Loucy (cell line): ENCODE data around the gene MOK.
"Not testable (repeated sequence)": the region's sequence is repeated elsewhere in the genome, so short reads cannot be mapped to it uniquely, and the experiment has no call there.

Source experiments
- H2AFZ ChIP-seq: fragments of 200-600 bp; sonication (generic); 2 replicates; pipeline ENCODE4 v1.6.0; 2016; ENCODE audit warnings: antibody characterized with exemption, mild to moderate bottlenecking, low read length, moderate library complexity
- H3F3A ChIP-seq: fragments of 200-600 bp; 2 replicates; pipeline ENCODE4 v1.6.0; 2016; ENCODE audit warnings: antibody characterized with exemption, low read depth, mild to moderate bottlenecking
- H3K27me3 ChIP-seq: fragments of 200-600 bp; sonication (generic); 2 replicates; pipeline ENCODE4 v1.6.1; 2014; ENCODE audit warnings: low read length, mild to moderate bottlenecking; ENCODE audit not compliant: insufficient read depth, poor library complexity, severe bottlenecking
- H3K36me3 ChIP-seq: fragments of 200-600 bp; sonication (generic); 2 replicates; pipeline ENCODE4 v1.6.1; 2016; ENCODE audit warnings: low read length; ENCODE audit not compliant: insufficient read depth
- H3K4me1 ChIP-seq: fragments of 200-600 bp; sonication (generic); 2 replicates; pipeline ENCODE4 v1.5.1; 2014; ENCODE audit warnings: low read length, mild to moderate bottlenecking; ENCODE audit not compliant: insufficient read depth, poor library complexity, severe bottlenecking
- H3K4me2 ChIP-seq: fragments of 200-600 bp; sonication (generic); 2 replicates; pipeline ENCODE4 v1.6.0; 2014; ENCODE audit warnings: antibody characterized with exemption, low read length, low read depth, mild to moderate bottlenecking; ENCODE audit not compliant: poor library complexity, severe bottlenecking
- H3K4me3 ChIP-seq: fragments of 200-600 bp; sonication (generic); 2 replicates; pipeline ENCODE4 v1.5.1; 2014; ENCODE audit warnings: low read length, mild to moderate bottlenecking, mixed read lengths; ENCODE audit not compliant: poor library complexity, severe bottlenecking
- H3K79me2 ChIP-seq: fragments of 200-600 bp; sonication (generic); 2 replicates; pipeline ENCODE4 v1.6.1; 2014; ENCODE audit warnings: low read length; ENCODE audit not compliant: insufficient read depth
- H3K9ac ChIP-seq: fragments of 200-600 bp; sonication (generic); 2 replicates; pipeline ENCODE4 v1.6.0; 2014; ENCODE audit warnings: mild to moderate bottlenecking, low read depth, low read length, moderate library complexity; ENCODE audit not compliant: poor library complexity, severe bottlenecking
- H3K9me2 ChIP-seq: fragments of 200-600 bp; sonication (generic); replicated peaks from 2 replicates; pipeline ENCODE4 v1.6.1; 2016; ENCODE audit warnings: low read depth, low read length, mixed read lengths
- H3K9me3 ChIP-seq: fragments of 200-600 bp; sonication (generic); 2 replicates; pipeline ENCODE4 v1.6.1; 2014; ENCODE audit warnings: mild to moderate bottlenecking, antibody characterized with exemption, low read length, low read depth; ENCODE audit not compliant: insufficient read depth
- H4K20me1 ChIP-seq: fragments of 200-600 bp; sonication (generic); 2 replicates; pipeline ENCODE4 v1.6.0; 2014; ENCODE audit warnings: antibody characterized with exemption, low read length, mild to moderate bottlenecking; ENCODE audit not compliant: insufficient read depth, poor library complexity, severe bottlenecking
- CTCF ChIP-seq: fragments of 200-600 bp; sonication (generic); conservative IDR thresholded peaks from 2 replicates; pipeline ENCODE4 v1.5.1; 2014; ENCODE audit warnings: mild to moderate bottlenecking, antibody characterized with exemption, low read length
- EZH2phosphoT487 ChIP-seq: fragments of 200-600 bp; IDR thresholded peaks from 2 replicates; pipeline ENCODE4 v1.6.1; 2018; ENCODE audit warnings: antibody characterized with exemption, mild to moderate bottlenecking, moderate library complexity, borderline replicate concordance

Gene MOK

GRCh38 chr14:102330806-102331205 lies 25.8 kb upstream of the MOK start:
- Histone ChIP-seq H3K36me3 (no peaks in the 10 kb centered on the region), H3K27me3 (no peaks in the 10 kb centered on the region), H3K4me2 (no peak overlapping the region), H3K4me3 (no peak overlapping the region), H3K9ac (no peak overlapping the region), H3K4me1 (no peaks in the 10 kb centered on the region), H3K9me2 (no peaks in the 10 kb centered on the region), H3F3A (no peaks in the 10 kb centered on the region), H4K20me1 (no peaks in the 10 kb centered on the region), H3K9me3 (no peaks in the 10 kb centered on the region), H2AFZ (no peak overlapping the region), H3K79me2 (no peaks in the 10 kb centered on the region)
- TF ChIP-seq CTCF = no peak
- TF ChIP-seq EZH2phosphoT487 = no peak

- H3K9me2 ChIP-seq, H3K4me3 ChIP-seq, H3K27me3 ChIP-seq, H3K9me3 ChIP-seq, H3K79me2 ChIP-seq, H3K9ac ChIP-seq, H3K4me1 ChIP-seq, H3F3A ChIP-seq, H3K4me2 ChIP-seq, H3K36me3 ChIP-seq, H4K20me1 ChIP-seq, H2AFZ ChIP-seq: not testable (repeated sequence)
Observed at GRCh38 chr14:102329381-102329780, 24.4 kb upstream of the MOK start.

GRCh38 chr14:102326583-102326982 lies 21.6 kb upstream of the MOK start:
- no peak overlapping the region for H2AFZ ChIP-seq
- H3K27me3 ChIP-seq = no peaks in the 10 kb centered on the region
- H3K9me2 ChIP-seq = no peaks in the 10 kb centered on the region
- no peak overlapping the region for H3K9ac ChIP-seq
- H3K4me3 ChIP-seq = no peak overlapping the region
- TF ChIP-seq CTCF (no peak), EZH2phosphoT487 (no peak)
- no peaks in the 10 kb centered on the region for H3F3A ChIP-seq
- H3K9me3 ChIP-seq = no peaks in the 10 kb centered on the region
- no peaks in the 10 kb centered on the region for H3K36me3 ChIP-seq
- no peaks in the 10 kb centered on the region for H3K4me1 ChIP-seq
- H3K4me2 ChIP-seq = no peak overlapping the region
- no peaks in the 10 kb centered on the region for H4K20me1 ChIP-seq
- no peaks in the 10 kb centered on the region for H3K79me2 ChIP-seq

- TF ChIP-seq CTCF (no peak), EZH2phosphoT487 (no peak)
- no peak overlapping the region for H3K4me2 ChIP-seq
Observed at GRCh38 chr14:102325791-102326345, 20.9 kb upstream of the MOK start.

More at GRCh38 chr14:102325791-102326345, 20.9 kb upstream of the MOK start:
- Histone ChIP-seq H3K4me1 (peaks cover 6% of the 10 kb centered on the region), H3K27me3 (no peaks in the 10 kb centered on the region), H3K79me2 (peaks cover 2% of the 10 kb centered on the region), H3K9me2 (no peaks in the 10 kb centered on the region), H3K36me3 (no peaks in the 10 kb centered on the region), H3K9ac (no peak overlapping the region), H2AFZ (no peak overlapping the region), H3F3A (no peaks in the 10 kb centered on the region), H3K9me3 (no peaks in the 10 kb centered on the region), H4K20me1 (no peaks in the 10 kb centered on the region), H3K4me3 (no peak overlapping the region)
